ENCODE measurements around the gene NAXE.
"Not testable (repeated sequence)": the region's sequence is repeated elsewhere in the genome, so short reads cannot be mapped to it uniquely, and the experiment has no call there.

The NAXE gene

GRCh38 chr1:156571261-156571852, 20.2 kb upstream of the NAXE start:
- no peak for DNase-seq (ENCODE audit: low read depth)

- peak; percentile 58 for DNase-seq (ENCODE audit: low read depth)
Observed at GRCh38 chr1:156571919-156572662, 19.5 kb upstream of the NAXE start, which contains the start of gene IQGAP3. TSS of gene IQGAP3 (minus strand) at chr1:156572565. CDS start at chr1:156572529, 36 bp downstream.

GRCh38 chr1:156572663-156573018, 18.9 kb upstream of the NAXE start:
- no peak for DNase-seq (ENCODE audit: low read depth)

GRCh38 chr1:156574039-156574633, 17.4 kb upstream of the NAXE start:
- DNase-seq (ENCODE audit: low read depth) = no peak

GRCh38 chr1:156577550-156577949, 14.0 kb upstream of the NAXE start:
- DNase-seq (ENCODE audit: low read depth) = no peak

- DNase-seq (ENCODE audit: low read depth) = no peak
Observed at GRCh38 chr1:156578055-156578454, 13.5 kb upstream of the NAXE start.

GRCh38 chr1:156579472-156579871, 12.1 kb upstream of the NAXE start, which contains the start of gene TTC24:
TSS of gene TTC24 (plus strand) at chr1:156579723. CDS start at chr1:156581365, 1,642 bp downstream.
- DNase-seq (ENCODE audit: low read depth) = no peak

GRCh38 chr1:156581661-156582387, 9.8 kb upstream of the NAXE start:
- no peak for DNase-seq (ENCODE audit: low read depth)

- DNase-seq (ENCODE audit: low read depth) = no peak
Observed at GRCh38 chr1:156582388-156583017, 9.1 kb upstream of the NAXE start.

- peak; percentile 41 for DNase-seq (ENCODE audit: low read depth)
Observed at GRCh38 chr1:156583821-156584622, 7.6 kb upstream of the NAXE start.

- no peak for DNase-seq (ENCODE audit: low read depth)
Observed at GRCh38 chr1:156584813-156585212, 6.8 kb upstream of the NAXE start.

- no peak for DNase-seq (ENCODE audit: low read depth)
Observed at GRCh38 chr1:156586323-156586722, 5.3 kb upstream of the NAXE start.

GRCh38 chr1:156586892-156587477, 4.6 kb upstream of the NAXE start:
- DNase-seq (ENCODE audit: low read depth) = no peak

GRCh38 chr1:156587927-156588326, 3.6 kb upstream of the NAXE start:
- DNase-seq (ENCODE audit: low read depth) = not testable (repeated sequence)

- DNase-seq (ENCODE audit: low read depth) = no peak
Observed at GRCh38 chr1:156589546-156589945, 2.0 kb upstream of the NAXE start.

GRCh38 chr1:156590326-156591180, 1.0 kb upstream of the NAXE start:
- no peak for DNase-seq (ENCODE audit: low read depth)

GRCh38 chr1:156591181-156591431, 470 bp upstream of the NAXE start:
- DNase-seq (ENCODE audit: low read depth) = no peak

GRCh38 chr1:156592158-156592909, 758 bp downstream of the NAXE start:
- no peak for DNase-seq (ENCODE audit: low read depth)

- DNase-seq (ENCODE audit: low read depth) = no peak
Observed at GRCh38 chr1:156592910-156593660, 1.5 kb downstream of the NAXE start.
